ENCODE data around the gene CIRBP. TPM values are rescaled to one million over a fixed set of nuclear protein-coding genes. Genes with fewer than 3 reads are reported as not detected.

The CIRBP gene
- total and polyA plus RNA-seq, 2 of the 13 experiments (the other 11 are each of a cell fraction or from before 2014, with no cell fraction given), result 133 to 140 TPM

GRCh38 chr19:1260749-1261537 is 8.2 kb upstream of the CIRBP start (continued):
- TF ChIP-seq DZIP1 (CRISPR knock-in tag; IDR thresholded peaks at IDR 0.05), result no peak
- TF ChIP-seq SMC3 (IDR thresholded peaks at IDR 0.05; ENCODE audit: low read length), result no peak
- no peak for TF ChIP-seq ZSCAN5A (CRISPR knock-in tag; IDR thresholded peaks at IDR 0.05; ENCODE audit: borderline replicate concordance)
- no peak for TF ChIP-seq ZNF713 (CRISPR knock-in tag; IDR thresholded peaks at IDR 0.05)
- no peak for TF ChIP-seq PAWR (CRISPR knock-in tag; IDR thresholded peaks at IDR 0.05; ENCODE audit: borderline replicate concordance)
- no peak for TF ChIP-seq ZFYVE20 (CRISPR knock-in tag; IDR thresholded peaks at IDR 0.05; ENCODE audit: borderline replicate concordance, low read depth)
- TF ChIP-seq KDM2A (CRISPR knock-in tag; IDR thresholded peaks at IDR 0.05; ENCODE audit: borderline replicate concordance, low read depth), result no peak; the same call in 1 of the 2 replicates
- TF ChIP-seq CREBL2 (CRISPR knock-in tag; IDR thresholded peaks at IDR 0.05; ENCODE audit: borderline replicate concordance), result no peak
- peak; percentile 65 for TF ChIP-seq TFDP2 (CRISPR knock-in tag; IDR thresholded peaks at IDR 0.05)
- TF ChIP-seq CENPX (CRISPR knock-in tag; IDR thresholded peaks at IDR 0.05), result no peak
- TF ChIP-seq ZFP37 (CRISPR knock-in tag; IDR thresholded peaks at IDR 0.05; ENCODE audit: borderline replicate concordance), result no peak
- no peak for TF ChIP-seq ZNF350 (CRISPR knock-in tag; IDR thresholded peaks at IDR 0.05; ENCODE audit: borderline replicate concordance, low read depth)
- peak; percentile 64; the same call in 1 of the 2 replicates for TF ChIP-seq TBX2 (CRISPR knock-in tag; IDR thresholded peaks at IDR 0.05; ENCODE audit: borderline replicate concordance)
- TF ChIP-seq ZNF646 (CRISPR knock-in tag; IDR thresholded peaks at IDR 0.05), result no peak
- TF ChIP-seq GATAD2A (CRISPR knock-in tag; IDR thresholded peaks at IDR 0.05), result no peak
- TF ChIP-seq HNRNPK (IDR thresholded peaks at IDR 0.05; ENCODE audit: low read depth, low read length, poor library complexity, severe bottlenecking), result peak; percentile 49

Measured in HepG2 (cell line).